Measurements from ENCODE around the gene NOL12. TPM values are rescaled to one million over a fixed set of nuclear protein-coding genes. Genes with fewer than 3 reads are reported as not detected.

NOL12 gene
- total RNA-seq = 46.2 and 59.0 TPM in 2 replicates

- no peak for TF ChIP-seq CTCF (IDR thresholded peaks at IDR 0.05; ENCODE audit: insufficient read depth, low read length, poor library complexity, severe bottlenecking)
- H3K4me3 ChIP-seq (ENCODE audit: low read depth, low read length) = peak within 1 kb of the TSS; percentile 66
- no peaks in the 10 kb centered on the region for H3K36me3 ChIP-seq (ENCODE audit: control insufficient read depth, insufficient read depth, low read length)
- H3K27me3 ChIP-seq (ENCODE audit: control insufficient read depth, insufficient read depth, low read length) = no peaks in the 10 kb centered on the region
- peak; percentile 25 for DNase-seq (ENCODE audit: low read depth)
Measured at GRCh38 chr22:37686002-37686982, at the start of gene NOL12. Gene NOL12 (plus strand): TSS chr22:37686343. CDS start chr22:37686393, 50 bp downstream.

- Histone ChIP-seq H3K4me3 (ENCODE audit: low read depth, low read length) (no peak overlapping the region), H3K36me3 (ENCODE audit: control insufficient read depth, insufficient read depth, low read length) (no peaks in the 10 kb centered on the region)
- TF ChIP-seq CTCF (IDR thresholded peaks at IDR 0.05; ENCODE audit: insufficient read depth, low read length, poor library complexity, severe bottlenecking) = no peak
Measured at GRCh38 chr22:37636949-37637273, 49.2 kb upstream of the NOL12 start.

GRCh38 chr22:37638391-37639069, 47.6 kb upstream of the NOL12 start:
- H3K4me3 ChIP-seq (ENCODE audit: low read depth, low read length) = no peak overlapping the region
- no peaks in the 10 kb centered on the region for H3K27me3 ChIP-seq (ENCODE audit: control insufficient read depth, insufficient read depth, low read length)
- H3K36me3 ChIP-seq (ENCODE audit: control insufficient read depth, insufficient read depth, low read length) = no peaks in the 10 kb centered on the region
- TF ChIP-seq CTCF (IDR thresholded peaks at IDR 0.05; ENCODE audit: insufficient read depth, low read length, poor library complexity, severe bottlenecking) = no peak
- no peak for DNase-seq (ENCODE audit: low read depth)

More at GRCh38 chr22:37636949-37637273, 49.2 kb upstream of the NOL12 start:
- no peak for DNase-seq (ENCODE audit: low read depth)
- no peaks in the 10 kb centered on the region for H3K27me3 ChIP-seq (ENCODE audit: control insufficient read depth, insufficient read depth, low read length)

- no peak for DNase-seq (ENCODE audit: low read depth)
- H3K4me3 ChIP-seq (ENCODE audit: low read depth, low read length) = peak within 1 kb of the TSS; percentile 65
- H3K36me3 ChIP-seq (ENCODE audit: control insufficient read depth, insufficient read depth, low read length) = no peaks in the 10 kb centered on the region
- H3K27me3 ChIP-seq (ENCODE audit: control insufficient read depth, insufficient read depth, low read length) = no peaks in the 10 kb centered on the region
- TF ChIP-seq CTCF (IDR thresholded peaks at IDR 0.05; ENCODE audit: insufficient read depth, low read length, poor library complexity, severe bottlenecking) = no peak
Measured at GRCh38 chr22:37639070-37639760, 46.9 kb upstream of the NOL12 start, which contains the start of gene SH3BP1. Gene SH3BP1 (plus strand): TSS chr22:37639669. CDS start chr22:37639788, 119 bp downstream.

- no peak for DNase-seq (ENCODE audit: low read depth)
- H3K36me3 ChIP-seq (ENCODE audit: control insufficient read depth, insufficient read depth, low read length) = no peaks in the 10 kb centered on the region
- H3K4me3 ChIP-seq (ENCODE audit: low read depth, low read length) = peak overlapping the region; percentile 65
- H3K27me3 ChIP-seq (ENCODE audit: control insufficient read depth, insufficient read depth, low read length) = no peaks in the 10 kb centered on the region
- TF ChIP-seq CTCF (IDR thresholded peaks at IDR 0.05; ENCODE audit: insufficient read depth, low read length, poor library complexity, severe bottlenecking) = no peak
Measured at GRCh38 chr22:37639771-37640590, 46.2 kb upstream of the NOL12 start.
